NCI-H2081 treated with DMSO at 0.1 percent for 48 hours (cell line): ENCODE results near the gene SORL1.

ENCODE experiments used
- DNase-seq: peaks from one replicate; lab custom pipeline; 2025; lab: John Stamatoyannopoulos, UW

The SORL1 gene

GRCh38 chr11:121536126-121536525, 84.0 kb downstream of the SORL1 start:
- no peak for DNase-seq

GRCh38 chr11:121538054-121538453, 85.9 kb downstream of the SORL1 start:
- DNase-seq = no peak

GRCh38 chr11:121539000-121539399, 86.9 kb downstream of the SORL1 start:
- DNase-seq = no peak

DNA sequence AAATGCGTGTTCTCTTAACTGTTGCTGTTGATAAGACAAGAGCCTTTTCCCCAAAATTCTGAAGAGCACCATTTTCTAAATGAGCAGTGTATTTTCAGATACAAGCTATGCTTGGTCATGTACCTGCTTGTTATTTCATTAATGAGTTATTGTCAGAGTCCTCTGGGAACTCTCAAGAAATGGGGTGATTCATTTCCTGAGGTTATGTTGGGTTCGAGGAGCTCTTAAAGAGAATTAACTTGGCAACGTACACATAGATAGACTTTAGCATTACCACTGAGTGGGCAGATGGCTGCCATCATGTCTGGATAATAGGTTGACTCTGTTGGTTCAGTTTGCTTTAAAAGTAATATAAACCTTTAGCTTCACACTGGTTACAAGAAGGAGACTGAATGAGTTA, 88.5 kb downstream of the SORL1 start:
- no peak for DNase-seq

DNA sequence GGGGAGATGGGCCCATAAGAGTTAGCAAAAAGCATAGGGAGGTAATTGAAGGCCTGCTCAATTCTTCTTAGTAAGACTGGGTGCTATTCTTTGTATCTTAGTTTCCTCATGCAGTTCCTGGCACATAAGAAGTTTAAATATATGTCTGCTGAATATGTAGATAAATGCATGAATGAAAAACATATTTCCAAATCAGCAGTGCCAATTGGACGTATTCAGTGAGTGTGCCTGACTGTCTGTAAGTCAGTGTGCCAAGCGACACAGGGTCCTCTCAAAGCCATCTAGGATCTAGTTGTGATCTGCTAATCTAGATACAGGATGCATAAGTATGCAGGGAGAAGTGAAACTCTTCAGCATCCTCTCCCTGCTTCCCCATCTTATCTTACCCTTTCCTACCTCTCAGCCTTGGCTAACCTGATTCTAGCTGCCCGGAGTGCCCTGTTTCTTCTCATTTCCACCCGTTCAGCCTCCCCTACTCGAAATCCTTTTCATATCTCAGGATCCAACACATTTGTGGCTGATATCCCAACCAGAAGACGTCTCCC, 91.8 kb downstream of the SORL1 start:
- DNase-seq = no peak

DNA sequence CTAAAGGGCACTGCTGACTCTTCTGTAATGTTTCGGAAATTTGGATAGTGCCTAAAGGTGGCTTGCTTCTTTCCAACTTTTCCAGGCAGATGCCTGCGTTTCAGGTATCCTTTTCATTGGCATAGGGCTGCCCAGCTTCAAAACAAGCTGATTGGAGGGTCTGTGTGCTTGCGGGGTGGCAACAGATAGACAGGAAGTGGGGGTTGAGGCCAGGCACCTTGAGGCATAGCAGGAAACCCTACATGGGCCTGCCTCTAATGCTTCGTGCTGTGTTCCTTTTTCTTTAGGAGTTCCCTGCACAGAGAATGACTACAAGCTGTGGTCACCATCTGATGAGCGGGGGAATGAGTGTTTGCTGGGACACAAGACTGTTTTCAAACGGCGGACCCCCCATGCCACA, 92.8 kb downstream of the SORL1 start:
- no peak for DNase-seq

DNA sequence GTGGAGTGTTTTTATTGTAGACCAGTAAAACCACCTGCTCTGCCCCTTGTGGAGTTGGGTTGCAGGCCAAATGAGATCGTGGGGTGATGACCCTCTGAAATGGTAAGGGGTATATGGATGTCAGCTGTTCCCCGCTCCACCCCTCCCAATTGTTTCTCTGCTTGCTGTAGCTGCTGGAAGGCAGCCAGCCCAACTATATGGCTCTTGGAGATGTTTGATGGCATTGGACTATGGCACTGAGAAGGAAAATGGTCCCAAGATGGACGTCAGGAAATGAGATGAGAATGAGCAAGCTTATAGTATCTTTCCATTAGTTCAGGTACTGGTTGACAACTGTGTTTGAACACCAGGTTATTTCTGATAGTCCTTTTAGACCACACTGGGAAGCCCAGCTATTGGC, 95.5 kb downstream of the SORL1 start:
- DNase-seq = no peak

GRCh38 chr11:121550247-121551030, 98.3 kb downstream of the SORL1 start:
- DNase-seq = no peak

GRCh38 chr11:121551463-121551862, 99.3 kb downstream of the SORL1 start:
- no peak for DNase-seq

GRCh38 chr11:121552154-121552553, 100.0 kb downstream of the SORL1 start:
- no peak for DNase-seq

DNA sequence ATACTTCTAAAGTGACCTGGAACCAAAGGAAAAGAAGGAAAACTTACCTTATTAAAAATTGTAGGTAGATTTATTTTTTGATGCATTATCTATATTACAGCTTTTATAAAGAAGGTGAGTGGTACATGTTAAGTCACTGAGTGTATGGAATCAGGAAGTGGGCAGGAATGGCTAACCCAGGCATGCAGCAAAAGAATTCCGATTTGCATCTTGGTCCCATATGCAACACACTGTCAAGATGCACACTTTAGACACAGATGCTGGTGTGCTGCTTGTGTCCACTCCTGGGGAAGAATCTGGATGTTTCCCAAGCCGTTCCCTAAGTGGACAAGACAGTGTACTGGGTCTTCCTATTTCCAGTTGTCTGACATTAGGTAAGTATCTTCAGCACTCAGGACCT, 100.5 kb downstream of the SORL1 start:
- DNase-seq = no peak

- DNase-seq = no peak
Observed at GRCh38 chr11:121553389-121553788, 101.3 kb downstream of the SORL1 start.

DNA sequence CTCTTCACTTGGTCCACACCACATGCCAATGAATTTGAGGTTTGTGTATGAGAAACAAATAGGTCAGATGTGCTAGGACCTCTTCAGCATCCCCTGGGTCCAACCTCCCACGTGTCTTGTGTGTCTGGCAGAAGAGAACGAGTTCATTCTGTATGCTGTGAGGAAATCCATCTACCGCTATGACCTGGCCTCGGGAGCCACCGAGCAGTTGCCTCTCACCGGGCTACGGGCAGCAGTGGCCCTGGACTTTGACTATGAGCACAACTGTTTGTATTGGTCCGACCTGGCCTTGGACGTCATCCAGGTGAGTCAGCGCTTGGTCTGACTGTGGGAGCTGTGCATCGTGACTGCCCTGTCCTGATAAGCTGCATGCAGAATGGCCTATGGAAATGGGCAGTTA, 101.7 kb downstream of the SORL1 start:
- no peak for DNase-seq

DNA sequence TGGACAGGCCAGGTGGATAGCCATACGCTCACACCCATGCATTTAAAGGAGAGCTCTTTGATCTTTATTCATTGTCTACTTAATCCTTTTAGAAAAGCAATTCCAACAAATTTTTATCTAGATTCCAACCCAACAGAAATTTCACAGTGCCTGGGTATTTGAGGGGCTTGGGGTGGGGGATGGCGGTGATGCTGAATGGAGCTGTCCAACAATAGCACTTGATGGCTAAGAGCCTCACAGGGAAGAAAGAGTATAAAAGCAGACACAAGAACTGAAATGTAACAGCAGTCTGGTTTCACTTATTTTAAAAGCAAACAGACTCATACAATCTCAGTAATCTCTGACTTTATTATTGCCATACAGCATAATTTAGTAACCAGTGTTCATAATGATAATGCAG, 102.4 kb downstream of the SORL1 start:
- no peak for DNase-seq

DNA sequence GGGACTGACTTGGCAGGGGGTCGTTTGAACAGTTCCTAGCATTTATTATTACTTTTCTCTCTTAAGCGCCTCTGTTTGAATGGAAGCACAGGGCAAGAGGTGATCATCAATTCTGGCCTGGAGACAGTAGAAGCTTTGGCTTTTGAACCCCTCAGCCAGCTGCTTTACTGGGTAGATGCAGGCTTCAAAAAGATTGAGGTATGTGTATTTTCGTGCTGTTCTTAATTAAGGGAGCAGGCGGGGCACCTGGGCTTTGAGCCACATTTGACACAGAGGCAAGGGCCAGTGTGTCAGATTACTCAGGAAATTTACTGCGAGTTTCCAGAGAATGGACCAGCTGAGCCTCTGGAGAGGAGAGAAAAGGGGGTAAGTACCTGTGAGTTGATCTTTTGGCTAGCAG, 103.0 kb downstream of the SORL1 start:
- DNase-seq = peak; percentile 34

DNA sequence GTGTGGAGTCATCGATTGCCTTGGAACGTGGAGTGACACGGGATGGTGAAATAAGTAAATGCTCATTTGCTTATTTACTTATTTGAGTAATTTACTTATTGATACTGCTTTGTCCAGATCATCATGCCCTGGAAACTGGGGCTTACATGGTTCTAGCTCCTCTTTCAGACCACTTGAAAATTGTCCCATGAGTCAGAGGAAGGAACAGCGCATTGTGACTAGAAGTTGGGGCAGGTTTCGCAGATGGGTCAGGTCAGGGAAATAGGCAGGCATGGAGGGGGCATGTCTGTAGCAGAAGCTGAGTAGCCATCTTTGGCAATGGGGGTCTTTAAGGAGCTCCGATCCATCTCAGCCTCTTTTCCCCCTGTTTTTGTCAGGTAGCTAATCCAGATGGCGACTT, 104.8 kb downstream of the SORL1 start:
- no peak for DNase-seq

GRCh38 chr11:121557348-121557747, 105.2 kb downstream of the SORL1 start:
- no peak for DNase-seq

DNA sequence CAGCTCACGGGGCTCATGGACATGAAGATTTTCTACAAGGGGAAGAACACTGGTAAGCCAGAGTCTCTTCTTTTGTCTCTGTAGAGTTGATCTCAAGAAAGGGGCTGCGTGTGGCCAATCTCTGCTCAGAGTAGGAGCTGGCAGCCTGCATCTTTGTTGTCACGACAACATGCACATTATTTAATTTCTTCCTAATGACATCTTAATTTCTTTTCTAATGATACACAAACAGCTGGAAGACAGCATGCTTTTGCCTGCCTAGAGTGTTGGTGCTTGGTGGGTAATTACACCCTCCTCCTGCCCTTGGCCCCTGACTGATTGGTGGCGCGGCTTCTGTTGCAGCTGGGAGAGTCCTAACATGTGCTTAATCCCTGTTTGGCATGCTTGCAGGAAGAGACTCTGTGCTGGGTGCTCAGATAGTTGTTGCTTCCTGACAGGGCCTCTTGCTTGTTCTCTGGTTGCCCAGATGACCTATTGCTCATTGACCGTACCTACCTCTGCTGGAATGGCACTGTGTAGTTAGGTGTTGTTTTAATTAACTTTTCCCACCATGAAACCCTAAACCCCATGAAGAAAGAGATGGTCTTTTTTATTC, 107.6 kb downstream of the SORL1 start:
- DNase-seq = no peak

- no peak for DNase-seq
Observed at GRCh38 chr11:121560236-121560635, 108.1 kb downstream of the SORL1 start.

- no peak for DNase-seq
Observed at GRCh38 chr11:121561240-121561639, 109.1 kb downstream of the SORL1 start.

- no peak for DNase-seq
Observed at GRCh38 chr11:121561716-121562115, 109.6 kb downstream of the SORL1 start.

- DNase-seq = no peak
Observed at GRCh38 chr11:121563003-121563402, 110.9 kb downstream of the SORL1 start.
